ENCODE measurements around the gene WAPL. TPM values are rescaled to one million over a fixed set of nuclear protein-coding genes. Genes with fewer than 3 reads are reported as not detected.

The WAPL gene
- total and polyA plus RNA-seq, 10 of the 15 experiments (the other 5 are each of a cell fraction or from before 2014, with no cell fraction given): 15.7 to 45.8 (median 29.0) TPM

DNA sequence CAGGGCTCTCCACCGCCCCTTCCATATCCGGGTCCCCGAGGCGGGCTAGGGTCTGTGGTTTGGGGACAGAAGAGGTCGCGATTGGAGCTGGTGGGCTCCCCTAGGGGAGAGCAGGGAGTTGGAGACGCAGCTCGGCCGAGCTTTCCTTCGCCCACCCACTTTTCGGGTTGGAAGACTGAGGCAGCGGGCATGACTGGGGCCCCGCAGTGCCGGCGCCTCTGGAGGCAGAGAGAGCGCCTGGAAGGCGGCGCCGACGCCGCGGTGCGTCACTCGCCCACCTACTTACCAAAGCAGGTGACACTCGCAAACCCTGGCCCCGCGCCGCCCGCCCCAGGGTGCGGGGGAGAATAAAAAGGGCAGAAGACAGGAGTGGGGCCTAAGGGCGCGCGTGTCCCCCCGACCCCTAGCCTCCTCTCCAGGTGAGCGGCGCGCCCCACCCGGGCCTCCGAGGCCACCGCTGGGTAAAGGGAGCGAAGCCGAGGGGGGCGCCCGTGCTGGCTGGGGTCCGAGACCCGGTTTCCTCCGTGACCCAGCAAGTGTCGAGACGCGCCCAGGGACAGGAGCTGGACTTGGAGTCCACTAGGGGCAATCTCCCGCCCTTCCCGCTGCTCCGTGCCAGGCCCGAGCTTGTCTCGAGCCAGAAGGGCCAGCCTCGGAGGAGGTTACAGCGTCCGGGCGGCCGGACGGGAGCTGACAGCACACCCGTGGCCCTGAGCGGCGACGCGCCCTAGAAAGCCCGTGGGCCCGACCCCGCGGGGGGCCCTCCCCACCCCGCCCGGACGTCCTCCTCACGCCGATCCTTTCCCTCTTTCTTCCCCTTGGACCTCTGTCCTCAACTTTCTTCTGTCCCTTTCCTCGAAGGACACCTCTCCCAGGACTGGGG lies 120.6 kb downstream of the WAPL start (continued):
- TF ChIP-seq, protein P1, sequence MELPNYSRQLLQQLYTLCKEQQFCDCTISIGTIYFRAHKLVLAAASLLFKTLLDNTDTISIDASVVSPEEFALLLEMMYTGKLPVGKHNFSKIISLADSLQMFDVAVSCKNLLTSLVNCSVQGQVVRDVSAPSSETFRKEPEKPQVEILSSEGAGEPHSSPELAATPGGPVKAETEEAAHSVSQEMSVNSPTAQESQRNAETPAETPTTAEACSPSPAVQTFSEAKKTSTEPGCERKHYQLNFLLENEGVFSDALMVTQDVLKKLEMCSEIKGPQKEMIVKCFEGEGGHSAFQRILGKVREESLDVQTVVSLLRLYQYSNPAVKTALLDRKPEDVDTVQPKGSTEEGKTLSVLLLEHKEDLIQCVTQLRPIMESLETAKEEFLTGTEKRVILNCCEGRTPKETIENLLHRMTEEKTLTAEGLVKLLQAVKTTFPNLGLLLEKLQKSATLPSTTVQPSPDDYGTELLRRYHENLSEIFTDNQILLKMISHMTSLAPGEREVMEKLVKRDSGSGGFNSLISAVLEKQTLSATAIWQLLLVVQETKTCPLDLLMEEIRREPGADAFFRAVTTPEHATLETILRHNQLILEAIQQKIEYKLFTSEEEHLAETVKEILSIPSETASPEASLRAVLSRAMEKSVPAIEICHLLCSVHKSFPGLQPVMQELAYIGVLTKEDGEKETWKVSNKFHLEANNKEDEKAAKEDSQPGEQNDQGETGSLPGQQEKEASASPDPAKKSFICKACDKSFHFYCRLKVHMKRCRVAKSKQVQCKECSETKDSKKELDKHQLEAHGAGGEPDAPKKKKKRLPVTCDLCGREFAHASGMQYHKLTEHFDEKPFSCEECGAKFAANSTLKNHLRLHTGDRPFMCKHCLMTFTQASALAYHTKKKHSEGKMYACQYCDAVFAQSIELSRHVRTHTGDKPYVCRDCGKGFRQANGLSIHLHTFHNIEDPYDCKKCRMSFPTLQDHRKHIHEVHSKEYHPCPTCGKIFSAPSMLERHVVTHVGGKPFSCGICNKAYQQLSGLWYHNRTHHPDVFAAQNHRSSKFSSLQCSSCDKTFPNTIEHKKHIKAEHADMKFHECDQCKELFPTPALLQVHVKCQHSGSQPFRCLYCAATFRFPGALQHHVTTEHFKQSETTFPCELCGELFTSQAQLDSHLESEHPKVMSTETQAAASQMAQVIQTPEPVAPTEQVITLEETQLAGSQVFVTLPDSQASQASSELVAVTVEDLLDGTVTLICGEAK (IDR thresholded peaks at IDR 0.05; ENCODE audit: borderline replicate concordance): no peak
- no peak for TF ChIP-seq WRNIP1 (IDR thresholded peaks at IDR 0.05; ENCODE audit: borderline replicate concordance, low read depth, low read length)
- TF ChIP-seq YY1 (IDR thresholded peaks at IDR 0.05; ENCODE audit: low read depth, low read length): no peak
- TF ChIP-seq, protein P2, sequence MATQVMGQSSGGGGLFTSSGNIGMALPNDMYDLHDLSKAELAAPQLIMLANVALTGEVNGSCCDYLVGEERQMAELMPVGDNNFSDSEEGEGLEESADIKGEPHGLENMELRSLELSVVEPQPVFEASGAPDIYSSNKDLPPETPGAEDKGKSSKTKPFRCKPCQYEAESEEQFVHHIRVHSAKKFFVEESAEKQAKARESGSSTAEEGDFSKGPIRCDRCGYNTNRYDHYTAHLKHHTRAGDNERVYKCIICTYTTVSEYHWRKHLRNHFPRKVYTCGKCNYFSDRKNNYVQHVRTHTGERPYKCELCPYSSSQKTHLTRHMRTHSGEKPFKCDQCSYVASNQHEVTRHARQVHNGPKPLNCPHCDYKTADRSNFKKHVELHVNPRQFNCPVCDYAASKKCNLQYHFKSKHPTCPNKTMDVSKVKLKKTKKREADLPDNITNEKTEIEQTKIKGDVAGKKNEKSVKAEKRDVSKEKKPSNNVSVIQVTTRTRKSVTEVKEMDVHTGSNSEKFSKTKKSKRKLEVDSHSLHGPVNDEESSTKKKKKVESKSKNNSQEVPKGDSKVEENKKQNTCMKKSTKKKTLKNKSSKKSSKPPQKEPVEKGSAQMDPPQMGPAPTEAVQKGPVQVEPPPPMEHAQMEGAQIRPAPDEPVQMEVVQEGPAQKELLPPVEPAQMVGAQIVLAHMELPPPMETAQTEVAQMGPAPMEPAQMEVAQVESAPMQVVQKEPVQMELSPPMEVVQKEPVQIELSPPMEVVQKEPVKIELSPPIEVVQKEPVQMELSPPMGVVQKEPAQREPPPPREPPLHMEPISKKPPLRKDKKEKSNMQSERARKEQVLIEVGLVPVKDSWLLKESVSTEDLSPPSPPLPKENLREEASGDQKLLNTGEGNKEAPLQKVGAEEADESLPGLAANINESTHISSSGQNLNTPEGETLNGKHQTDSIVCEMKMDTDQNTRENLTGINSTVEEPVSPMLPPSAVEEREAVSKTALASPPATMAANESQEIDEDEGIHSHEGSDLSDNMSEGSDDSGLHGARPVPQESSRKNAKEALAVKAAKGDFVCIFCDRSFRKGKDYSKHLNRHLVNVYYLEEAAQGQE (IDR thresholded peaks at IDR 0.05; ENCODE audit: low read depth, low read length): no peak
- TF ChIP-seq, protein P3, sequence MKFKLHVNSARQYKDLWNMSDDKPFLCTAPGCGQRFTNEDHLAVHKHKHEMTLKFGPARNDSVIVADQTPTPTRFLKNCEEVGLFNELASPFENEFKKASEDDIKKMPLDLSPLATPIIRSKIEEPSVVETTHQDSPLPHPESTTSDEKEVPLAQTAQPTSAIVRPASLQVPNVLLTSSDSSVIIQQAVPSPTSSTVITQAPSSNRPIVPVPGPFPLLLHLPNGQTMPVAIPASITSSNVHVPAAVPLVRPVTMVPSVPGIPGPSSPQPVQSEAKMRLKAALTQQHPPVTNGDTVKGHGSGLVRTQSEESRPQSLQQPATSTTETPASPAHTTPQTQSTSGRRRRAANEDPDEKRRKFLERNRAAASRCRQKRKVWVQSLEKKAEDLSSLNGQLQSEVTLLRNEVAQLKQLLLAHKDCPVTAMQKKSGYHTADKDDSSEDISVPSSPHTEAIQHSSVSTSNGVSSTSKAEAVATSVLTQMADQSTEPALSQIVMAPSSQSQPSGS (IDR thresholded peaks at IDR 0.05; ENCODE audit: low read length): no peak
- TF ChIP-seq FOXK2 (IDR thresholded peaks at IDR 0.05): no peak
- TF ChIP-seq, protein P4, sequence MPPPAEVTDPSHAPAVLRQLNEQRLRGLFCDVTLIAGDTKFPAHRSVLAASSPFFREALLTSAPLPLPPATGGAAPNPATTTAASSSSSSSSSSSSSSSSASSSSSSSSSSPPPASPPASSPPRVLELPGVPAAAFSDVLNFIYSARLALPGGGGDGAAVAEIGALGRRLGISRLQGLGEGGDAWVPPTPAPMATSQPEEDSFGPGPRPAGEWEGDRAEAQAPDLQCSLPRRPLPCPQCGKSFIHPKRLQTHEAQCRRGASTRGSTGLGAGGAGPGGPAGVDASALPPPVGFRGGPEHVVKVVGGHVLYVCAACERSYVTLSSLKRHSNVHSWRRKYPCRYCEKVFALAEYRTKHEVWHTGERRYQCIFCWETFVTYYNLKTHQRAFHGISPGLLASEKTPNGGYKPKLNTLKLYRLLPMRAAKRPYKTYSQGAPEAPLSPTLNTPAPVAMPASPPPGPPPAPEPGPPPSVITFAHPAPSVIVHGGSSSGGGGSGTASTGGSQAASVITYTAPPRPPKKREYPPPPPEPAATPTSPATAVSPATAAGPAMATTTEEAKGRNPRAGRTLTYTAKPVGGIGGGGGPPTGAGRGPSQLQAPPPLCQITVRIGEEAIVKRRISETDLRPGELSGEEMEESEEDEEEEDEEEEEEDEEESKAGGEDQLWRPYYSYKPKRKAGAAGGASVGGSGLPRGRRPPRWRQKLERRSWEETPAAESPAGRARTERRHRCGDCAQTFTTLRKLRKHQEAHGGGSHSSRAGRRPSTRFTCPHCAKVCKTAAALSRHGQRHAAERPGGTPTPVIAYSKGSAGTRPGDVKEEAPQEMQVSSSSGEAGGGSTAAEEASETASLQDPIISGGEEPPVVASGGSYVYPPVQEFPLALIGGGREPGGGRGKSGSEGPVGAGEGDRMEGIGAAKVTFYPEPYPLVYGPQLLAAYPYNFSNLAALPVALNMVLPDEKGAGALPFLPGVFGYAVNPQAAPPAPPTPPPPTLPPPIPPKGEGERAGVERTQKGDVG (CRISPR knock-in tag; IDR thresholded peaks at IDR 0.05): no peak
- no peak for TF ChIP-seq BRCA1 (IDR thresholded peaks at IDR 0.05; ENCODE audit: low read depth, low read length)
- TF ChIP-seq SPI1 (IDR thresholded peaks at IDR 0.05; ENCODE audit: borderline replicate concordance, insufficient read depth, low read depth, low read length): 0 out of 2 replicates have a peak, but pooled peaks have one; percentile 1
- TF ChIP-seq, protein P5, sequence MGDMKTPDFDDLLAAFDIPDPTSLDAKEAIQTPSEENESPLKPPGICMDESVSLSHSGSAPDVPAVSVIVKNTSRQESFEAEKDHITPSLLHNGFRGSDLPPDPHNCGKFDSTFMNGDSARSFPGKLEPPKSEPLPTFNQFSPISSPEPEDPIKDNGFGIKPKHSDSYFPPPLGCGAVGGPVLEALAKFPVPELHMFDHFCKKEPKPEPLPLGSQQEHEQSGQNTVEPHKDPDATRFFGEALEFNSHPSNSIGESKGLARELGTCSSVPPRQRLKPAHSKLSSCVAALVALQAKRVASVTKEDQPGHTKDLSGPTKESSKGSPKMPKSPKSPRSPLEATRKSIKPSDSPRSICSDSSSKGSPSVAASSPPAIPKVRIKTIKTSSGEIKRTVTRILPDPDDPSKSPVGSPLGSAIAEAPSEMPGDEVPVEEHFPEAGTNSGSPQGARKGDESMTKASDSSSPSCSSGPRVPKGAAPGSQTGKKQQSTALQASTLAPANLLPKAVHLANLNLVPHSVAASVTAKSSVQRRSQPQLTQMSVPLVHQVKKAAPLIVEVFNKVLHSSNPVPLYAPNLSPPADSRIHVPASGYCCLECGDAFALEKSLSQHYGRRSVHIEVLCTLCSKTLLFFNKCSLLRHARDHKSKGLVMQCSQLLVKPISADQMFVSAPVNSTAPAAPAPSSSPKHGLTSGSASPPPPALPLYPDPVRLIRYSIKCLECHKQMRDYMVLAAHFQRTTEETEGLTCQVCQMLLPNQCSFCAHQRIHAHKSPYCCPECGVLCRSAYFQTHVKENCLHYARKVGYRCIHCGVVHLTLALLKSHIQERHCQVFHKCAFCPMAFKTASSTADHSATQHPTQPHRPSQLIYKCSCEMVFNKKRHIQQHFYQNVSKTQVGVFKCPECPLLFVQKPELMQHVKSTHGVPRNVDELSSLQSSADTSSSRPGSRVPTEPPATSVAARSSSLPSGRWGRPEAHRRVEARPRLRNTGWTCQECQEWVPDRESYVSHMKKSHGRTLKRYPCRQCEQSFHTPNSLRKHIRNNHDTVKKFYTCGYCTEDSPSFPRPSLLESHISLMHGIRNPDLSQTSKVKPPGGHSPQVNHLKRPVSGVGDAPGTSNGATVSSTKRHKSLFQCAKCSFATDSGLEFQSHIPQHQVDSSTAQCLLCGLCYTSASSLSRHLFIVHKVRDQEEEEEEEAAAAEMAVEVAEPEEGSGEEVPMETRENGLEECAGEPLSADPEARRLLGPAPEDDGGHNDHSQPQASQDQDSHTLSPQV (IDR thresholded peaks at IDR 0.05): no peak
- no peak for TF ChIP-seq RFX5 (IDR thresholded peaks at IDR 0.05; ENCODE audit: low read depth, low read length)
